Vagina (tissue), 2 donors: ENCODE data around the gene CYP4F12.

ENCODE experiments used
- POLR2A ChIP-seq, 2 donors: fragments of 450-650 bp; IDR thresholded peaks; one replicate each; pipeline ENCODE4 v1.6.1; 2017; ENCODE audit warnings: antibody characterized with exemption in 2 of 2, mild to moderate bottlenecking in 2 of 2, moderate library complexity in 2 of 2
- POLR2AphosphoS5 ChIP-seq, 2 donors: sonication (generic); formaldehyde crosslinking; IDR thresholded peaks; one replicate each; pipeline ENCODE4 v1.9.0; 2017; ENCODE audit warnings: antibody characterized with exemption in 2 of 2, mild to moderate bottlenecking in 2 of 2, low read depth in 1 of 2; ENCODE audit not compliant: insufficient read depth in 1 of 2
- TF ChIP-seq, protein P1 (sequence below), 3 experiments: fragments of 450-650 bp in 2 of 3; fragments of 200-600 bp in 1 of 3; sonication (generic) in 1 of 3; IDR thresholded peaks; one replicate each; pipeline ENCODE4 v1.5.1; 2017 to 2019; ENCODE audit warnings: antibody characterized with exemption in 3 of 3, mild to moderate bottlenecking in 2 of 3, moderate library complexity in 2 of 3

DNA sequence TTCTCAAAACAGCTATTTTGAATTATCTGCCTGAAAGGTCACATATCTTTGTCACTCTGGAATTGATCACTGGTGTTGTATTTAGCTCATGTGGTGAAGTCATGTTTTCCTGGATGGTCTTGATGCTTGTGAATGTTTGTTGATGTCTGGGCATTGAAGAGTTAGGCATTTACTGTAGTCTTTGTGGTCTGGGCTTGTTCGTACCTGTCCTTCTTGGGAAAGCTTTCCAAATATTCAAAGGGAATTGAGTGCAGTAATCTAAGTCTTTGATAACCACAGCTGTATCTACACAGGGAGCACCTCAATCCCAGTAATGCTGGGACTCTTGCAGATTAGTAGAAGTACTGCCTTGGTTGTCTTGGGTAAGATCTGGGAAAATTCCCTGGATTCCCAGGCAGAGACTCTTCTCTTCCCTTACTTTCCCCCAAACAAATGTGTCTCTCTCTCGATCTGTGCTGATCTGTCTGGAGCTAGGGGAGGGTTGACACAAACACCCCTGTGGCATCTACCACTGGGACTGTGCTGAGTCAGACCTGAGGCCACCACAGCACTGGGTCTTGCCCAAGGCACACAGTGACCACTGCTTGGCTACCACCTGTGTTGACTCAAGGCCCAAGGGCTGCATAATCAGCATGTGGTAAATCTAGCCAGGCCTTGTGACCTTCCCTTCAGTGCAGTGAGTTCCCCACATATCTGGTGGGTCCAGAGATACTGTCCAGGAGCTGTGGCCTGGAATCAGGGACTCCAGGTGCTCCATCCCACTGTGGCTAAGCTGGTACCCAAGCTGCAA, 37.7 kb upstream of the CYP4F12 start:
- no peak for TF ChIP-seq POLR2AphosphoS5 (IDR thresholded peaks at IDR 0.05; ENCODE audit: insufficient read depth in 1 of 2, low read depth in 1 of 2)
- TF ChIP-seq, protein P1, sequence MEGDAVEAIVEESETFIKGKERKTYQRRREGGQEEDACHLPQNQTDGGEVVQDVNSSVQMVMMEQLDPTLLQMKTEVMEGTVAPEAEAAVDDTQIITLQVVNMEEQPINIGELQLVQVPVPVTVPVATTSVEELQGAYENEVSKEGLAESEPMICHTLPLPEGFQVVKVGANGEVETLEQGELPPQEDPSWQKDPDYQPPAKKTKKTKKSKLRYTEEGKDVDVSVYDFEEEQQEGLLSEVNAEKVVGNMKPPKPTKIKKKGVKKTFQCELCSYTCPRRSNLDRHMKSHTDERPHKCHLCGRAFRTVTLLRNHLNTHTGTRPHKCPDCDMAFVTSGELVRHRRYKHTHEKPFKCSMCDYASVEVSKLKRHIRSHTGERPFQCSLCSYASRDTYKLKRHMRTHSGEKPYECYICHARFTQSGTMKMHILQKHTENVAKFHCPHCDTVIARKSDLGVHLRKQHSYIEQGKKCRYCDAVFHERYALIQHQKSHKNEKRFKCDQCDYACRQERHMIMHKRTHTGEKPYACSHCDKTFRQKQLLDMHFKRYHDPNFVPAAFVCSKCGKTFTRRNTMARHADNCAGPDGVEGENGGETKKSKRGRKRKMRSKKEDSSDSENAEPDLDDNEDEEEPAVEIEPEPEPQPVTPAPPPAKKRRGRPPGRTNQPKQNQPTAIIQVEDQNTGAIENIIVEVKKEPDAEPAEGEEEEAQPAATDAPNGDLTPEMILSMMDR (IDR thresholded peaks at IDR 0.05): no peak
- no peak for TF ChIP-seq POLR2A (IDR thresholded peaks at IDR 0.05)
